HG03558 (cell line): ENCODE measurements around the gene POU2F3.

Source experiments
- ATAC-seq: cut with Tn5 transposase; IDR thresholded peaks from one replicate; pipeline ENCODE4 v1.9.1; 2021; ENCODE audit warnings: moderate number of reproducible peaks; ENCODE audit not compliant: unreplicated experiment; ENCODE audit errors: extremely low read depth

The POU2F3 gene

GRCh38 chr11:120224361-120224760 lies 15.6 kb upstream of the POU2F3 start:
- ATAC-seq: no peak

GRCh38 chr11:120224972-120225909 lies 14.7 kb upstream of the POU2F3 start:
- ATAC-seq: no peak

GRCh38 chr11:120226242-120226641 lies 13.7 kb upstream of the POU2F3 start:
- ATAC-seq: no peak

- ATAC-seq: no peak
These were observed 13.2 kb upstream of the POU2F3 start for GRCh38 chr11:120226714-120227113.

GRCh38 chr11:120227228-120227852 lies 12.6 kb upstream of the POU2F3 start:
- ATAC-seq: no peak

- no peak for ATAC-seq
These were observed 11.1 kb upstream of the POU2F3 start for GRCh38 chr11:120228794-120229384.

GRCh38 chr11:120229451-120230424 lies 10.2 kb upstream of the POU2F3 start:
- no peak for ATAC-seq

GRCh38 chr11:120230433-120231071 lies 9.4 kb upstream of the POU2F3 start:
- no peak for ATAC-seq

GRCh38 chr11:120231963-120232362 lies 8.0 kb upstream of the POU2F3 start:
- ATAC-seq: no peak

- ATAC-seq: no peak
These were observed 6.6 kb upstream of the POU2F3 start for GRCh38 chr11:120233207-120233803.

- no peak for ATAC-seq
These were observed 4.8 kb upstream of the POU2F3 start for GRCh38 chr11:120235024-120235628.

- ATAC-seq: no peak
These were observed 3.5 kb upstream of the POU2F3 start for GRCh38 chr11:120236169-120237107.

GRCh38 chr11:120238968-120239620 lies 846 bp upstream of the POU2F3 start:
- no peak for ATAC-seq

GRCh38 chr11:120240866-120241265 lies 926 bp downstream of the POU2F3 start:
- ATAC-seq: no peak

- no peak for ATAC-seq
These were observed 1.3 kb downstream of the POU2F3 start for GRCh38 chr11:120241277-120241676.

- no peak for ATAC-seq
These were observed 3.3 kb downstream of the POU2F3 start for GRCh38 chr11:120243221-120243620.
